HEK293 (cell line): Measurements from ENCODE around the gene FERMT1.

ENCODE experiments used
- CTCF ChIA-PET: fragments of 350-600 bp; formaldehyde crosslinking; extraction: SDS; loops from one replicate; lab custom pipeline; 2021; ENCODE audit warnings: antibody characterized with exemption; lab: Yijun Ruan, JAX
- POLR2A ChIA-PET: fragments of 300-600 bp; formaldehyde crosslinking; extraction: SDS; loops from one replicate; lab custom pipeline; 2020; ENCODE audit warnings: antibody characterized with exemption, inconsistent platforms; lab: Yijun Ruan, JAX
- H3K27ac ChIP-seq: fragments of 200-500 bp; sonication (Bioruptor generic); 2 replicates; pipeline ENCODE4 v1.5.1; 2014; ENCODE audit warnings: low read depth, low read length, control low read depth, inconsistent platforms; ENCODE audit errors: extremely low read depth
- H3K36me3 ChIP-seq, 2 experiments: fragments of 200-500 bp in 1 of 2; sonication (Bioruptor generic) in 1 of 2; 1 replicate in 1 of 2; 2 replicates in 1 of 2; pipeline ENCODE4 v1.5.1; 2014 to 2017; ENCODE audit warnings: inconsistent platforms in 2 of 2, low read length in 2 of 2; ENCODE audit not compliant: control insufficient read depth in 2 of 2, insufficient read depth in 1 of 2
- H3K4me1 ChIP-seq: fragments of 200-500 bp; sonication (Bioruptor generic); 2 replicates; pipeline ENCODE4 v1.5.1; 2014; ENCODE audit warnings: mild to moderate bottlenecking, low read length, inconsistent platforms; ENCODE audit not compliant: control insufficient read depth, insufficient read depth
- H3K4me3 ChIP-seq: 2 replicates; pipeline ENCODE4 v1.5.1; 2011; ENCODE audit warnings: low read depth, mild to moderate bottlenecking, control low read depth, low read length, moderate library complexity
- H3K9me3 ChIP-seq: fragments of 200-500 bp; sonication (Bioruptor generic); 2 replicates; pipeline ENCODE4 v1.5.1; 2014; ENCODE audit warnings: low read depth, low read length, inconsistent platforms; ENCODE audit not compliant: control insufficient read depth, insufficient read depth
- EGR2 ChIP-seq: fragments of 450-650 bp; formaldehyde crosslinking; IDR thresholded peaks from 2 replicates; pipeline ENCODE4 v1.5.1; 2016; ENCODE audit warnings: low read depth, missing biosample characterization, missing genetic modification characterization
- ELK4 ChIP-seq: IDR thresholded peaks from 2 replicates; pipeline ENCODE4 v1.6.1; 2011; ENCODE audit warnings: mild to moderate bottlenecking, low read depth, low read length, borderline replicate concordance
- HIC1 ChIP-seq: fragments of 450-650 bp; formaldehyde crosslinking; IDR thresholded peaks from 2 replicates; pipeline ENCODE4 v1.5.1; 2016; ENCODE audit warnings: missing biosample characterization, missing genetic modification characterization
- KLF1 ChIP-seq: fragments of 450-650 bp; formaldehyde crosslinking; IDR thresholded peaks from 2 replicates; pipeline ENCODE4 v1.5.1; 2016; ENCODE audit warnings: missing biosample characterization, missing genetic modification characterization
- KLF10 ChIP-seq: fragments of 450-650 bp; IDR thresholded peaks from 2 replicates; pipeline ENCODE4 v1.5.1; 2018; ENCODE audit warnings: missing biosample characterization, mild to moderate bottlenecking, missing genetic modification characterization
- KLF7 ChIP-seq: fragments of 450-650 bp; formaldehyde crosslinking; IDR thresholded peaks from 2 replicates; pipeline ENCODE4 v1.5.1; 2016; ENCODE audit warnings: missing biosample characterization, missing genetic modification characterization, borderline replicate concordance
- KLF8 ChIP-seq: fragments of 450-650 bp; formaldehyde crosslinking; IDR thresholded peaks from 2 replicates; pipeline ENCODE4 v1.5.1; 2016; ENCODE audit warnings: missing biosample characterization, missing genetic modification characterization
- REPIN1 ChIP-seq: fragments of 450-650 bp; formaldehyde crosslinking; IDR thresholded peaks from 2 replicates; pipeline ENCODE4 v1.5.1; 2017; ENCODE audit warnings: missing biosample characterization, missing genetic modification characterization, low read depth
- ZBTB1 ChIP-seq: fragments of 450-650 bp; formaldehyde crosslinking; IDR thresholded peaks from 2 replicates; pipeline ENCODE4 v1.5.1; 2016; ENCODE audit warnings: missing biosample characterization, missing genetic modification characterization
- ZBTB20 ChIP-seq: fragments of 450-650 bp; formaldehyde crosslinking; IDR thresholded peaks from 2 replicates; pipeline ENCODE4 v1.5.1; 2016; ENCODE audit warnings: missing biosample characterization, missing genetic modification characterization
- ZNF114 ChIP-seq: fragments of 450-650 bp; formaldehyde crosslinking; IDR thresholded peaks from 2 replicates; pipeline ENCODE4 v1.5.0; 2017; ENCODE audit warnings: missing biosample characterization, missing genetic modification characterization
- ZNF140 ChIP-seq: fragments of 450-650 bp; formaldehyde crosslinking; IDR thresholded peaks from 2 replicates; pipeline ENCODE4 v1.5.1; 2016; ENCODE audit warnings: missing biosample characterization, missing genetic modification characterization
- ZNF19 ChIP-seq: fragments of 450-650 bp; formaldehyde crosslinking; IDR thresholded peaks from 2 replicates; pipeline ENCODE4; 2016; ENCODE audit warnings: missing biosample characterization, missing genetic modification characterization, low read depth
- ZNF26 ChIP-seq: fragments of 450-650 bp; formaldehyde crosslinking; IDR thresholded peaks from 2 replicates; pipeline ENCODE4 v1.5.1; 2016; ENCODE audit warnings: missing biosample characterization, missing genetic modification characterization
- ZNF362 ChIP-seq: fragments of 450-650 bp; formaldehyde crosslinking; IDR thresholded peaks from 2 replicates; pipeline ENCODE4 v1.5.1; 2016; ENCODE audit warnings: missing biosample characterization, missing genetic modification characterization
- ZNF433 ChIP-seq: fragments of 450-650 bp; formaldehyde crosslinking; IDR thresholded peaks from 2 replicates; pipeline ENCODE4 v1.5.1; 2016; ENCODE audit warnings: missing biosample characterization, missing genetic modification characterization, low read depth
- ZNF449 ChIP-seq: fragments of 450-650 bp; formaldehyde crosslinking; IDR thresholded peaks from 2 replicates; pipeline ENCODE4 v1.5.1; 2017; ENCODE audit warnings: missing biosample characterization, mild to moderate bottlenecking, missing genetic modification characterization, moderate library complexity
- ZNF473 ChIP-seq: fragments of 450-650 bp; formaldehyde crosslinking; IDR thresholded peaks from 2 replicates; pipeline ENCODE4 v1.5.1; 2017; ENCODE audit warnings: missing biosample characterization, missing genetic modification characterization
- ZNF529 ChIP-seq: fragments of 450-650 bp; formaldehyde crosslinking; IDR thresholded peaks from 2 replicates; pipeline ENCODE4 v1.5.1; 2017; ENCODE audit warnings: missing genetic modification characterization, missing biosample characterization; ENCODE audit not compliant: insufficient replicate concordance
- ZNF560 ChIP-seq: fragments of 450-650 bp; formaldehyde crosslinking; IDR thresholded peaks from 2 replicates; pipeline ENCODE4 v1.5.1; 2017; ENCODE audit warnings: missing biosample characterization, missing genetic modification characterization, borderline replicate concordance
- ZNF561 ChIP-seq: fragments of 450-650 bp; IDR thresholded peaks from 2 replicates; pipeline ENCODE4 v1.5.1; 2018; ENCODE audit warnings: missing biosample characterization, missing genetic modification characterization, borderline replicate concordance
- ZNF610 ChIP-seq: fragments of 450-650 bp; formaldehyde crosslinking; IDR thresholded peaks from 2 replicates; pipeline ENCODE4 v1.5.1; 2016; ENCODE audit warnings: missing biosample characterization, missing genetic modification characterization, borderline replicate concordance
- ZNF621 ChIP-seq: fragments of 450-650 bp; formaldehyde crosslinking; IDR thresholded peaks from 2 replicates; pipeline ENCODE4 v1.5.1; 2017; ENCODE audit warnings: missing biosample characterization, missing genetic modification characterization
- ZNF639 ChIP-seq: fragments of 450-650 bp; formaldehyde crosslinking; IDR thresholded peaks from 2 replicates; pipeline ENCODE4 v1.5.1; 2016; ENCODE audit warnings: missing biosample characterization, missing genetic modification characterization
- ZNF843 ChIP-seq: fragments of 450-650 bp; formaldehyde crosslinking; IDR thresholded peaks from 2 replicates; pipeline ENCODE4 v1.5.1; 2016; ENCODE audit warnings: missing biosample characterization, missing genetic modification characterization

The FERMT1 gene

GRCh38 chr20:6044115-6044514 lies 78.7 kb downstream of the FERMT1 start:
- POLR2A ChIA-PET, result no interaction called here
- no peaks in the 10 kb centered on the region for H3K9me3 ChIP-seq
- peaks cover 0 to 33% of the 10 kb centered on the region in 2 experiments; a peak in 1 of 3 replicates for H3K36me3 ChIP-seq
- no peak overlapping the region for H3K27ac ChIP-seq
- H3K4me1 ChIP-seq, result no peaks in the 10 kb centered on the region
- CTCF ChIA-PET, result no interaction called here
- no peak overlapping the region for H3K4me3 ChIP-seq
- TF ChIP-seq ZBTB1 (no peak), KLF1 (tag by site-specific recombination) (no peak), ZNF362 (tag by site-specific recombination) (no peak), KLF7 (tag by site-specific recombination) (no peak), ELK4 (no peak), ZNF560 (tag by site-specific recombination) (no peak), ZNF561 (tag by site-specific recombination) (no peak), HIC1 (tag by site-specific recombination) (no peak), ZNF26 (tag by site-specific recombination) (no peak), ZNF473 (tag by site-specific recombination) (no peak), ZNF621 (tag by site-specific recombination) (no peak), ZNF449 (tag by site-specific recombination) (no peak), ZNF19 (tag by site-specific recombination) (no peak), ZNF529 (no peak), KLF8 (tag by site-specific recombination) (no peak), REPIN1 (no peak), ZNF114 (tag by site-specific recombination) (no peak)
- TF ChIP-seq, all 188 proteins: peak for 0

- Histone ChIP-seq H3K4me3 (no peak overlapping the region), H3K9me3 (no peaks in the 10 kb centered on the region), H3K27ac (no peak overlapping the region), H3K36me3 (peaks cover 3 to 56% of the 10 kb centered on the region in 2 experiments; a peak in 2 of 3 replicates), H3K4me1 (no peaks in the 10 kb centered on the region)
- CTCF ChIA-PET, result no interaction called here
- POLR2A ChIA-PET, result no interaction called here
- TF ChIP-seq ZBTB20 (no peak), ZNF610 (tag by site-specific recombination) (no peak), ZNF433 (tag by site-specific recombination) (no peak), ZNF843 (tag by site-specific recombination) (no peak), HIC1 (tag by site-specific recombination) (no peak), KLF10 (tag by site-specific recombination) (no peak), EGR2 (tag by site-specific recombination) (no peak), ZNF639 (tag by site-specific recombination) (no peak), ZNF140 (tag by site-specific recombination) (no peak)
These were observed 81.0 kb downstream of the FERMT1 start for GRCh38 chr20:6041808-6042265.
